Activated T-cell treated with anti-CD3 and anti-CD28 coated beads, Interleukin-2, amount 50 U/mL, for 4 hours (primary cell): Measurements from ENCODE around the gene LEPROT. TPM values are rescaled to one million over a fixed set of nuclear protein-coding genes. Genes with fewer than 3 reads are reported as not detected.

ENCODE experiments used
- ATAC-seq, 2 donors: fragments of 200-7000 bp; cut with Tn5 transposase; one replicate each; pipeline ENCODE4 v1.10.0; 2021
- DNase-seq: peaks from one replicate; pipeline ENCODE4 v3.0.0-alpha.2; 2020
- H3K27me3 Mint-ChIP-seq: one replicate; pipeline ENCODE4 v1.8.0; 2021; ENCODE audit warnings: low read depth, mixed read lengths
- H3K36me3 Mint-ChIP-seq: one replicate; pipeline ENCODE4 v1.8.0; 2022; ENCODE audit warnings: mixed read lengths; ENCODE audit not compliant: insufficient read depth
- H3K4me1 Mint-ChIP-seq: one replicate; pipeline ENCODE4 v1.8.0; 2021; ENCODE audit warnings: low read depth, mixed read lengths
- H3K4me3 Mint-ChIP-seq: one replicate; pipeline ENCODE4 v1.8.0; 2021; ENCODE audit warnings: mild to moderate bottlenecking, moderate library complexity, mixed read lengths
- H3K9me3 Mint-ChIP-seq: one replicate; pipeline ENCODE4 v1.8.0; 2021; ENCODE audit warnings: mixed read lengths
- total RNA-seq, 3 donors: library from RNA; stranded (reverse); gene quantifications; one replicate each; pipeline ENCODE4 v1.2.1, GENCODE V29; 2021

LEPROT gene
- total RNA-seq, 3 donors from 2014 or later, result 12.6 to 15.7 (median 12.6) TPM

DNA sequence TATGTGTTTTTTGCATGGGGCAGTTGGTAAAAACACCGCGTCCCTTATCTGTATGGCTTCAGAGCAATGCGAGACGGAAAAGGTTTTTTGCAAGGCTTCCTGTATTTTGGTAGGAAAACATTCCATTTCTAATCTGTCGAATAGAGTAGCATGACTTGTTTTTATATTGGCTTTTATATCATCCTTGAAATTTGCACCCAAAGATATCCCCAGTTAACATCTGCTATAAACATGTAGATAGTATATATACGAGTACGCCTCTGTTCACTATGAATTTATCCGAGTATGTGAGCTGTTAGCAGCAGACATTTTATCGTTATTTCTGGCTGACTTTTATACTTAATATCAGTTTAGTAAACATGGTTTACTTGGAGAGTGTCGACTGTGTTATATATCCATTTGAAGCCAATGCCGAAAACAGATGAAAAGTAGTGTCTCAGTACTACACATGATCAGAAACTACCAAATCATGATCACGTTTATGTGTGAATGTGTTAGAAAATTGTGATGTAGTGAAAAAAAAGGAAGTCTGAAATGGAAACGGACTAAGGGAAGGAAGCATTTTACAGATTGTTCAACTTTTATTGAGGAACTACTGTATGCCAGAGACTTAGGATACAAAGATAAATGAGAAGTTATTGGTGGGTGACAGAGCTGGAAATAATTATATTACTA lies 1.0 kb downstream of the LEPROT start:
- Mint-ChIP-seq H3K4me3 (no peak overlapping the region), H3K4me1 (peaks cover 14% of the 10 kb centered on the region), H3K36me3 (peaks cover 16% of the 10 kb centered on the region), H3K9me3 (no peaks in the 10 kb centered on the region), H3K27me3 (no peaks in the 10 kb centered on the region)
- no peak for DNase-seq
- ATAC-seq, result no peak

DNA sequence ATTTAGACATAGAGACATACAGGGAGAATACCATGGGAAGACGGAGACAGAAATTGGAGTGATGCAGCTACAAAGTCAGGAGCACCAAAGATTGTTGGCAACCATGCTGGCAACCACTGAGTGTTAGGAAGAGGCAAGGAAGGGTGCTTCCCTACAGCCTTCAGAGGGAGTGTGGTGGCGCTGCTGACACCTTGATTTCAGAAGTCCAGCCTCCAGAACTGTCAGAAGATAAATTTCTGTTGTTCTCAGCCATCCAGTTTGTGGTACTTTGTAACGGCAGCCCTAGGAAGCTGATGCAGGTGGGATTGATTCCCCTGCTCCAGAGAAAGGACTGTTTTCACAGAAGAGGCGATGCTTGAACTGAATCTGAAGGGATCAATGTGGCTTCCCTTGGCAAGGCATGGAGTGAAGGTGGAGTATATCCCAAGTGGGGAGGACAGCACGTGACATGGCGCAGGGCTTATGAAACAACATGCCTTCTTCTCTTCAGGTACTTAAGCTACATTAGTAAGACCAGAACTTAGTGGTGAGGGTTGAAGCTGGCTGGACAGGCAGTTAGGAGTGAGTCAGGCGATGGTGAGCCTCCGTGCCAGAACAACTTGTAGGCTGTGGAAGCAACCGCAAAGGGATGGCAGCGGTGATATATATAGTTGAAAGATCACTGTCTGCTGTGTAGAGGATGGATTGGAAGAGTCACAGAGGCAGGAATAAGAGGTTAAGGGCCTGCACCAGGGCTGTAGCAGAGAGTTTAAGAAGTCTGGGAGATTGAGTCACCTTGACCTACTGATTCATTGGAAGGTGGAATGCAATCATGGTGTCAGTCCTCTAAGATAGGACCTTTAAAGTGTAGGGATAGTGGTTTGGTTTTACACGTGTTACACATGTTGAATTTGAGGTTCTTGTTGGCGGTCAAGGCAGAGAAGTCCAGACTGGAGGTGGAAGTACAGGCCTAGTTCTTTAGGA lies 2.1 kb downstream of the LEPROT start:
- no peak for ATAC-seq
- peaks cover 16% of the 10 kb centered on the region for H3K36me3 Mint-ChIP-seq

DNA sequence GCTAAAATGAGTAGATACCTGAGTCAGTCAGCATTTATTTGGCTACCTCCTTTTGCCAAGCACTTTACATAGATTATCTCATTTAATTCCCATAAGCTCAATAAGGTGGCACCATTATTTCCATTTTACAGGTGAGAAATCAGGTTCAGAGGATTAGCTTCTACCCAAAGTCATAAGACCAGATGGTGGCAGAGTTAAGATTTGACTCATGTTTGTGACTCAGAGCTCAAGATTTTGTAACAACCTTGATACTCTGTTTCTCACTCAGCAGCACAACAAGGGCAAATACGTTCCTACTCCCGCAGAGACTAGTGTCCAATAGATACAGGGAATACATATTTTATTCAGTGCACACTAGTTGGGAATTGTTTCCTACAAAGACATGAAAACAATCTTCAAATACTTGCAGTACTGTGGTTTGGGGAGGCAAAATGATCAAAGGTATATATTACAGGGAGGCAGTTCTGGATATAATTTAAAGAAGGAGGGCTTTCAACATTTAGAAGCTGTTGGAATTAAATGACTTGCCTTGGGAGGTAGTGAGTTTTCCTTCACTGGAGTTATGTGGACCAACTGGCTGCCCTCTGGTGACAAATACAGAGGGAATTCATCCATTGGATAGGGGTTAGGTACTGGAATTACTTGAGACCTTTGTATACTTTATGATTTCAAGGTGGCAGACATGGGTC lies 3.6 kb downstream of the LEPROT start:
- Mint-ChIP-seq H3K36me3 (peaks cover 16% of the 10 kb centered on the region), H3K4me3 (no peak overlapping the region), H3K4me1 (peaks cover 14% of the 10 kb centered on the region), H3K9me3 (no peaks in the 10 kb centered on the region), H3K27me3 (no peaks in the 10 kb centered on the region)
- ATAC-seq (no peak), DNase-seq (no peak)

More for the DNA sequence above, 2.1 kb downstream of the LEPROT start:
- Mint-ChIP-seq H3K27me3 (no peaks in the 10 kb centered on the region), H3K4me1 (peaks cover 14% of the 10 kb centered on the region), H3K9me3 (no peaks in the 10 kb centered on the region), H3K4me3 (no peak overlapping the region)
- no peak for DNase-seq

DNA sequence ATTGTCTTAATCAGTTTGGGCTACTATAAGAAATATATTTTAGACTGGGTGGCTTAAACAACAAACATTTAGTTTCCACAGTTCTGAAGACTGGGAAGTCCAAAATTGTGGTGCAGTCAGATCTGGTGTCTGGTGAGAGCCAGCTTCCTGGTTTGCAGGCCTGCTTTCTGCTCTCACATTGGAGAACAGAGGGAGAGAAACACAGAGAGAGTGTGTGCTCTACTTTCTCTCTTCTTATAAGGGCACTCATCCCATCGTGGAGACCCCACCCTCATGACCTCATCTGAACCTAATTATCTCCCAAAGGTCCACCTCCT lies 4.1 kb downstream of the LEPROT start:
- H3K4me1 Mint-ChIP-seq, result peaks cover 11% of the 10 kb centered on the region
- no peak for DNase-seq

DNA sequence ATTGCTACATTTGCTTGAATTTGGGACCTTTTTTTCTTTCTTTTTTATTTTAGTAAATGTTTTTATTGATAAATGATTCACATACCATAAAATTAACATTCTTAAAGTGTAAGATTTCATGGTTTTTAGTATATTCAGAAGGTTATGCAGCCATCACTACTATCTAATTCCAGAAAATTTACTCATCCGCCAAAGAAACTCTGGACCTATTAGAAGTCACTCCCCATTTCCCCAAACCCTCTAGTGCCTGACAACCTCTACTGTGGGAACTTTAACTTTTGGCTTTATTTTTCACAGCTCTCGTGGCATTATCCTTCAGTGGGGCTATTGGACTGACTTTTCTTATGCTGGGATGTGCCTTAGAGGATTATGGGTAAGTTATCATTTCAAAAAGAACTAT lies 4.5 kb downstream of the LEPROT start:
- peaks cover 8% of the 10 kb centered on the region for H3K4me1 Mint-ChIP-seq
- ATAC-seq (no peak), DNase-seq (no peak)
- H3K4me3 Mint-ChIP-seq, result no peak overlapping the region
- H3K9me3 Mint-ChIP-seq, result no peaks in the 10 kb centered on the region
- H3K27me3 Mint-ChIP-seq, result no peaks in the 10 kb centered on the region
- peaks cover 16% of the 10 kb centered on the region for H3K36me3 Mint-ChIP-seq

More for the DNA sequence above, 4.1 kb downstream of the LEPROT start:
- no peak overlapping the region for H3K4me3 Mint-ChIP-seq
- no peaks in the 10 kb centered on the region for H3K9me3 Mint-ChIP-seq
- ATAC-seq, result no peak
- no peaks in the 10 kb centered on the region for H3K27me3 Mint-ChIP-seq
- peaks cover 16% of the 10 kb centered on the region for H3K36me3 Mint-ChIP-seq

DNA sequence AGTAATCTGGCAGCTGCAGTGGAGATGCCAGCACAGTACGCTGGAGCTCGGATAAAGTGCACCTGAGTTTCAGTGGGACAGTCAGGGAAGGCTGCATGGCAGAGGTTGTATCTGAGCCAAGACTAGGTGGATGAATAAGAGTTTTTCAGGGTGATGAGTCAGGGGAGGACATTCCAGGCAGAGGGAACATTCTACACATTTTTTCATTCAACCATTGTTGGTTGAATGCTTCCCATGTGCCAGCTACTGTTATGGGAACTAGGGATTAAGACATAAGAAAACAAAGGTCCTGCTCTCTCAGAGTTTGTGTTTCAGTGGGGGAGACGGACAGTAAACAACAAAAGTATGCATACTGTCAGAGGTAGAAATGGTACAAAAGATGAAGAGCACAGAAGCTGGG lies 5.2 kb downstream of the LEPROT start:
- Mint-ChIP-seq H3K27me3 (no peaks in the 10 kb centered on the region), H3K9me3 (no peaks in the 10 kb centered on the region), H3K4me1 (peaks cover 8% of the 10 kb centered on the region), H3K36me3 (peaks cover 16% of the 10 kb centered on the region), H3K4me3 (no peak overlapping the region)
- no peak for DNase-seq
- ATAC-seq, result no peak

DNA sequence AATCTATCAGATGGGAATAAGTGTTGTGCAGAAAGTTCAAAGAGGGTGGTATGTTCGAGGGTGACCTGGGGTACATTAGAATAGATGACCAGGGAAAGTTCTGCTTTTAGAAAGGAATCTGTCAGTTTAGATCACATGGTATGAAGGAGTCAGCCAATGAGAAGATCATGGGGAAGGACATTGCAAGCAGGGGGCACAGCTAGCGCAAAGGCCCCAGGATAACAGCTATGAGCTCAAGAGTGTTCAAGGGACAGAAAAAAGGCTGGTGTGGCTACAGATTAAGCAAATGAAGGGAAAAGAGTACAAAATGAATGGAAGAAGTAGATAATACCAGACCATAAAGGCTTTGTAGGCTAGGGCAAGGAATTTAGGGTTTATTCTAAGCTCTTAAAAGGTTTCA lies 8.6 kb downstream of the LEPROT start:
- Mint-ChIP-seq H3K4me3 (no peak overlapping the region), H3K27me3 (no peaks in the 10 kb centered on the region)

DNA sequence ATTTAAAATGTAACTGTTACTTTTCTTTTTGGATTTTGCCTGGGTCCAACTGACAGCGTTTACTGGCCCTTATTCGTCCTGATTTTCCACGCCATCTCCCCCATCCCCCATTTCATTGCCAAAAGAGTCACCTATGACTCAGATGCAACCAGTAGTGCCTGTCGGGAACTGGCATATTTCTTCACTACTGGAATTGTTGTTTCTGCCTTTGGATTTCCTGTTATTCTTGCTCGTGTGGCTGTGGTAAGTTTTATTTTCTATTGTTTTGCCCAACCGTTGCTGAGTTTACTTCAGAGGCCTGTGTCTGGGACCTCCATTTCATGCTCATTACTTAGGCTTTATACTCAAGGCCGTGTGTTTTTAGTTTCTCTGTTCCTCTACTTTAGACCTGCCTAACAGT lies 9.3 kb downstream of the LEPROT start:
- peaks cover 2% of the 10 kb centered on the region for H3K4me1 Mint-ChIP-seq
- ATAC-seq (no peak), DNase-seq (no peak)
- no peaks in the 10 kb centered on the region for H3K9me3 Mint-ChIP-seq
- H3K36me3 Mint-ChIP-seq, result peaks cover 18% of the 10 kb centered on the region
- H3K27me3 Mint-ChIP-seq, result no peaks in the 10 kb centered on the region
- H3K4me3 Mint-ChIP-seq, result no peak overlapping the region

More for the DNA sequence above, 8.6 kb downstream of the LEPROT start:
- Mint-ChIP-seq H3K4me1 (peaks cover 5% of the 10 kb centered on the region), H3K36me3 (peaks cover 19% of the 10 kb centered on the region), H3K9me3 (no peaks in the 10 kb centered on the region)
- ATAC-seq, result no peak
- no peak for DNase-seq

DNA sequence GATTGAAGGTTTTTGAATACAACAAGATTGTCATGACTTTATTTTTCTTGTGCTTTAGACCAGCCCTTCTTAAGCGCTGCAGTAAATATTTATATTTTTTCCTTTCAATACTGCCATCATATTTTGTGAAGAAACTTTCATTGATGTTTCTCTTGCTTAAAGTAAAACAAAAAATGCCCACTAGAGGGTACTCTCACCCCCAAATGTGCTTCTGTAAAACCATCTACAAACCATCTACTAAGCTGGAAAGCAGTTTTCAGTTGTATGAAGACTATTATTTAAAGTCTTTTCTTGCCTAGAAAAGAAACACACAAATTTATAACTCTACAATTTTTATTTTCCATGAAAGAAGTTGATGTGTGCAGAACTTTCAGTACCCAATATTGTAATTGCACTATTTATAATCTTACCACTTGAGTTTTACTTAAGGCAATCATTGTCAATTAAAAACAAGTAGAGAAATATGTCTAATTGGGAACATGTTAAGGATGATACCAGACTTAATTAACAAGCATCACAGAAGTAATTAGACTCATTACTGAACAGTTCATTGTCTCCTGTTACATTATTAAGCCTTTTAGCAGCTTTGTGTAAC lies 10.7 kb downstream of the LEPROT start:
- H3K36me3 Mint-ChIP-seq, result peaks cover 11% of the 10 kb centered on the region
- ATAC-seq, result no peak
- H3K4me3 Mint-ChIP-seq, result no peak overlapping the region
- no peaks in the 10 kb centered on the region for H3K9me3 Mint-ChIP-seq
- H3K4me1 Mint-ChIP-seq, result peaks cover 2% of the 10 kb centered on the region
- H3K27me3 Mint-ChIP-seq, result no peaks in the 10 kb centered on the region
- DNase-seq, result no peak

DNA sequence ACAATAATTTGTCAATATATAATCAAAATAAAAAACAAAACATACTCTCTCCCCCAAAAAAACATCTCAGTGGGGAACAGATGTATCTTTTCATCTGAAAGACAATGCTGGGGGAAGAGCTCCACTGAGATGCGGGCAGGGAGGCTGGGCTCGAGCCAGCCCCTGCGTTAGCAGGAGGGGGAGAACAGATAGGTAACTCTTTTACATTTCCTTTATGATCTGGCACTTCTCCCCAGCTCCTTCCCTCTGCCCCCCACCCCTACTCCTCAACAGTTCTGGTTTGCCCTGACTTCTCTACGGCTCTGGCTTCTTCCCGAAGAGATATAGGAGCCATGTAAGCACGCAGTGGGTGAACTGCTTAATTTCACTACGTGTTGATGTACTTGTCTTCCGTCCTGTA lies 12.4 kb downstream of the LEPROT start:
- H3K27me3 Mint-ChIP-seq, result no peaks in the 10 kb centered on the region
- no peak for DNase-seq

DNA sequence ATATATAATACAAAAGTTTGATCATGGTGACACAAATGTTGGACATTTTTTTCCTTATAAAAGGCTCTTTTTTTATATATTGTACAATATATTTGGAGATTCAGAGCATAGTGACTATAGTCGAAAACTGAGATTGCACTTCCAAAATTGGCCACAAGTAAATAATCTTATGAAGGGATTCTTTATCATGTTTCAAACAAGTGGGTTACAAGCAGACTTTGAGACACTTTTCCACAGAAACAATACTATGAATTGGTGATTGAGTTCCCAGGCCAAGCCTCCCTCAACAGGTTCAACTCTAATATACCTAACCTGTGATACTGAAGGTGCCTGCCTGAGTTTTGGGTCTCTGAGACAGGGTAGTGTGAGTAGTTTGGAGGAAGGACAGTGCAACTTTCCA lies 13.8 kb downstream of the LEPROT start:
- H3K36me3 Mint-ChIP-seq, result peaks cover 10% of the 10 kb centered on the region
- no peaks in the 10 kb centered on the region for H3K9me3 Mint-ChIP-seq
- peaks cover 2% of the 10 kb centered on the region for H3K4me1 Mint-ChIP-seq
- no peaks in the 10 kb centered on the region for H3K27me3 Mint-ChIP-seq
- no peak for DNase-seq
- ATAC-seq, result no peak
- no peak overlapping the region for H3K4me3 Mint-ChIP-seq

More for the DNA sequence above, 12.4 kb downstream of the LEPROT start:
- Mint-ChIP-seq H3K4me1 (peaks cover 2% of the 10 kb centered on the region), H3K36me3 (peaks cover 10% of the 10 kb centered on the region), H3K9me3 (no peaks in the 10 kb centered on the region), H3K4me3 (no peak overlapping the region)
- ATAC-seq, result no peak

DNA sequence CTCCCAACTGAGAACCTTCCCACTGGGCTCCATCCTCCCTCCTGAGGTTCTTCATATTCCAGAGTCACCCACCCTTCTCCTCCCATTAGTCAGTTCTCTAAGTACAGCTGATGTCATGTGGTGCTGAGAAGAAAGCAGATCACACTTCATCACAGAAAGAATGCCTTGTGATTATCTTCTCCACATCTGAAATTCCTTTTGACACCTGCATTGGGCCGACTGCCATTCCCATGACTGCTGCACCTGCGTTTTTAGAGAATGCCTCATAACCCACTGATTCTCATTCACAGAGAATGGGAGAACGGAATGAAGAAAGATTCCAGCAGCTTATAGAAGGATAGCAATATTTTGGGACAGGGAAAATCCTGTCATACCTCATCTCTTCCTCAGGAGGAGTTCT lies 14.3 kb downstream of the LEPROT start:
- H3K36me3 Mint-ChIP-seq, result peaks cover 10% of the 10 kb centered on the region
- DNase-seq (no peak), ATAC-seq (no peak)
- H3K4me1 Mint-ChIP-seq, result peaks cover 2% of the 10 kb centered on the region
- no peaks in the 10 kb centered on the region for H3K27me3 Mint-ChIP-seq
- H3K4me3 Mint-ChIP-seq, result no peak overlapping the region
- no peaks in the 10 kb centered on the region for H3K9me3 Mint-ChIP-seq

DNA sequence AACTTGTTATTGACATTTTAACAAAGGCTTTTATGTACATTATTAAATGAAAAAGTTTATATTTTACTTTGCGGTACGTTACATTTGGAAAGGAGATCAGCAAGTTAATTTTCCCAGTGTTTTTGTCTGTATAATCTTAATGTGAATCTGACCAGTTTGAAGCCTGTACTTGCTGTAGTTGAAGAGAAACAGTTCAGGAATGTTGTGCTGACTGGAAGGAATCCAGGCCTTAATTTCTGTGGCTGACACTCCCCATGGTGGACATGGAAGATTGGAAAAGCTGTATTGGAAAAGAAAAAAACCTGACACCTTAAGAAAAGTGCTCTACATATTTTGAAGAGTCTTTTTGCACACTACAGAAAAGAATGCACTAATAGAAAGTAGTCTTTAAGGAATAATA lies 15.5 kb downstream of the LEPROT start:
- peaks cover 10% of the 10 kb centered on the region for H3K36me3 Mint-ChIP-seq
- H3K27me3 Mint-ChIP-seq, result no peaks in the 10 kb centered on the region
- no peaks in the 10 kb centered on the region for H3K9me3 Mint-ChIP-seq
- ATAC-seq (no peak), DNase-seq (no peak)
- H3K4me1 Mint-ChIP-seq, result peaks cover 2% of the 10 kb centered on the region
- no peak overlapping the region for H3K4me3 Mint-ChIP-seq

DNA sequence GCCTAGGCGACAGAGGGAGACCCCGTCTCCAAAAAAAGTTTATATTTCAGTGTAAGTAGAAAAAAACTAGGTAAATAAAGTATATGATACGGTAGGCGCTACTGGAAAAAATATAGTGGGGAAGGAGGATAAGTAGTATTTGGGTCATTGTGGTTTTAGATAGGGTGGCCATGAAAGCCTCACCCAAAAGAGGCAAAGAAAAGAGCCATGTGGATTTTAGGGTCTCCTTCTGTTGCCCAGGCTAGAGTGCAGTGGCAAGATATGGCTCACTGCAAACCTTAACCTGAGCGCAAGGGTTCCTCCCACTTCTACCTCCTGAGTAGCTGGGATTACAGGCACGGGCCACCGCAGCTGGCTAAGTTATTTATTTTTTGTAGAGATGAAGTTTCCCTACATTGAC lies 17.1 kb downstream of the LEPROT start:
- Mint-ChIP-seq H3K4me3 (no peak overlapping the region), H3K36me3 (peaks cover 9% of the 10 kb centered on the region), H3K27me3 (no peaks in the 10 kb centered on the region), H3K4me1 (peaks cover 2% of the 10 kb centered on the region), H3K9me3 (no peaks in the 10 kb centered on the region)
- DNase-seq, result no peak
- ATAC-seq, result no peak
